SW480 (cell line): ENCODE measurements around the gene ESPN.
"Not testable (repeated sequence)": the region's sequence is repeated elsewhere in the genome, so short reads cannot be mapped to it uniquely, and the experiment has no call there.

Experiments used
- DNase-seq: peaks from one replicate; pipeline ENCODE4 v3.0.0-alpha.2; 2016; ENCODE audit warnings: low spot score

Gene ESPN

DNA sequence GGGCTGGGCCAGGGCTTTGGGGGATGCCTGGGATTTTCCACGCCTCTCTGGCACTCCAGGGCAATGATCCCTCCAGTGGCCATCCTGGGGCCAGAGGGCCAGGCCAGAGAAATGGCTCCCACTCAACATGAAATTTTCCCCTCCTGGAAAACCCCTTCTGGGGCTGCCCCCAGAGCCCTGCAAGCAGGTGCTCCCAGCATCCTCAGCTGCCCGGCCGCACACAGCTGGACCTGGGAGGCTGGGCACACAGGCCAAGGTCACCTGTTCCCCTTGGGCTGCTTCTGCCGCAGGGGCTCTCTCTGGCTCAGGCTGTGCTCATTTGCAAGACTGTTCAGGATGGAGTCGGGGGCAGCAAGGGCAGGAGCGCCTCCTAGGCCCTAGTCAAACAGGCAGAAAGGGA, 3.9 kb downstream of the ESPN start:
- DNase-seq, result not testable (repeated sequence)

DNA sequence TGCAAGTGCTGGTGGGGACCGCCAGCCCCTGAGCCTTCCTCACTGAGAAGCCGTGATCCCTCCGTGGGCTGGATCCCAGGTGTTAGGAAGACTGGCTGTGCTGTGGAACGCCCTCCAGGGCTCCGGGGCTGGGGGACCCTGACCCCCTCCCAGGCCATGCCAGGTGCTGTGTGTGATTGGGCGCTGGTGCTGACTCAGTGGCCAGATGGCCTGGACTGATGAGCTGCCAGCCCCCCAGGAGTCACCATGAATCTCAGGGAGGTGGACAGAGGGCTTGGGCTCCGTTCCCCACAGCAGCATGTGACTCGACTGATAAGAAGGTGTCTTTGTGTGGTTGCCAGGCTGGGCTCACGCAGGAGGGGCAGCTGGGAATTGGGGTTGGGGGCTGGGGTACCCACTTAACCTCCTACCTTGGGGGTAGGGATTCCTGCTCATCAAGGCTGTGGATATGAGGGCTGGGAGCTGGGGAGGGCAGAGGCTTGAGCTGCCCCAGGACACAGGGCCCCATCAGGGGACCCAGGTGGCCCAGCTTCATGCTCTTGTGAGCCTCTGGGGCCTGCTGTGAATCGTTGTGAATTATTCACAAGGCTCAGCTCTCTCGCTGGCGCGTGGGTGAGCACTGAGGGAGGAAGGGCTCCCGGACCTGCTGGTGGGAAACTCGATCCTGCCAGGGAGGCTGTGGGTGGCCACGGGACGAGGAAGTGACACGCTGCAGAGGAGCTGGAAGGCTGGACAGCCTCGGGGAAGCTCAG, 5.3 kb downstream of the ESPN start:
- not testable (repeated sequence) for DNase-seq

DNA sequence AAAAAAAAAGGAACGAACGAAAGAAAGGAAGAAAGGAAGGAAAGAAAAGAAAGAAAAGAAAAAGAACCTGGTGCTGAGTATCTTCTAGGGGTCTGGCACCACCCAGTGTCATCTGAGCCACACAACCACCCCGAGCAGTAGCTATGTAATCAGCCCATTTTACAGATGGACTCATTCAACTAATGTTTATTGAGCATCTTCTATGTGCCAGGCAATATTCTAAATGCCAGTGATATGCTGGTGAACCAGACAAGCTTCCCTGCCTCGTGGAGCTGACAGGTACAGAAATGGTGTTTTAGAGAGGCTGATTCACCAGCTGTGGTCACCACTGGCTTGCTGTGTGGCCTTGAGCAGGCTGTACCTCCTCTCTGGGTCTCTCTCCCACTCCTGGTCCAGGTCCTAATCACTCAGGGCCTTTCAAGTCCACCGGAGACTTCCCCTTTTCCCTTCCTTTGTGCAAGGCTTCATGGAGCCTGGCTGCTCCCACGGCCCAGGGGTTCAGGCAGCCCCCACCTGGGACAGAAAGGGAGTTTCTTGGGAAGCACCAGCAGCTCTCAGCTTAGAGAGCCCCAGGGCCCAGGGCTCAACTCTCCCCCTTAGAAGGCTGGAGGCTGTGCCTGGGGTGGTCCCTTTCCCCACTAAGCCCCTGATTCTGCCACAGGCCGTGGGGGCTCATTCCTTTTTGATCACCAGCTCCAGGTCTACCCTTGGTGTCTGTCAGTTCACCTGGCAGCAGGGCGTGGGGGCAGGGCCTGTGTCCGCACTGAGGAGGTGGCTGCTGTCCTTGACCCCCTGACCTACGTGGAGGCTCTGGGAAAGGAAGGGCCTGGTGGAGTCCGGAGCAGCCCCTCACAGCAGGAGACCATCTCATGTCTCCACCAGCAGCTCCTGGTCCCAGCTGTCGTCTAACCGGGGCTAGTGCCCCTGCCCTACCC, 7.3 kb downstream of the ESPN start:
- DNase-seq, result not testable (repeated sequence)

- DNase-seq, result no peak
Measured at GRCh38 chr1:6434186-6434585, 9.6 kb downstream of the ESPN start.

DNA sequence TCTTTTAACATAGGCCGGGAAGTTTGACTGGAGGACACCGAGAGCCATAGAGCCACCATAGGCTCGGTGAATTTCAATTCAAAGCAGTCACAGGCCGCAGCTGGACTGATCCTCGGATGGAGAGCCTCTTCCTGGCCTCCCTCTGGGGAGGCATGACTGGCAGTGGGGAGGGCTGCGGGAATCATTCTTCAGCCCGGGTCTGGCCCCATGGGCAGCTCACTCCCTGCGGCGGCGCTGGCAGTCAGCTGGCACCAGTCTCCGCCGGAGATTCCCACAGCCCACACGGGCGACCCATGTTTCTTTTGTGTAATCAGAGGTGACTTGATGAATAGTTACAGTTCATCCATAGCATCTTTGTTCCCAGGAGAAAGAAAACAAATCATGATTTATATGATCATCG, 10.6 kb downstream of the ESPN start:
- DNase-seq, result no peak

DNA sequence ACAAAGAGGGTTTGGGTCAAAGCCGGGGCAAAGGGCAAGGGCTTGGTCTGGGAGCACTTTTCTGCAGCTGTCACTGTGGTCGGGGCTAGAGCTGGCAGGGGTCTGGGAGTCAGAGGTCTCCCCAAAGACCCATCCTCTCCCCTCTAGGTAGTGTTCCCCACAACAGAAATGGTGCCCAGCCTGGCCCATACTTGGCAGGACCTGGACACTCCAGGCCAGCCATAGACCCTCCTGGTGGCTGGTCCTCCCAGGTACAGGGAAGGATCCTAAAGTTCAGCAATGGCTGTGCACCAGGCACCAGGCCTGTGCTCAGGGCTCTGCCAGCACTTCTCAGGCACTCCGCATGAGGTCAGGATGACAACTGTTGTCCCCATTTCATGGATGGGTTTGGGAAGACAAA, 11.0 kb downstream of the ESPN start:
- no peak for DNase-seq

DNA sequence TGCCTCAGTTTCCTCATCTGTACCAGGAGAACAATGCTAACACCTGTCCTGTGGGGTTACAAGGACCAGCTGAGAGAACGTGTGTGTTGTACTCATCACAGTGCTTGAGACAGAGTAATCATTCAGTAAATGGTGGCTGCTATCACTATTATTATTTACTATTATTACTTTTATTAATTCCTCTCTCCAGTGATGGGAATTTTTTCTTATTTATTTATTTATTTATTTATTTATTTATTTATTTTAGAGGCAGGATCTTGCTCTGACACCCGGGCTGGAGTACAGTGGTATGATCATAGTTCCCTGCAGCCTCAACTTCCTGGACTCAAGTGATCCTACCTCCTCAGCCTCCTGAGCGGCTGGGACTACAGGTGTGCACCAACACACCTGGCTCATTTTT, 11.7 kb downstream of the ESPN start:
- DNase-seq, result not testable (repeated sequence)

DNA sequence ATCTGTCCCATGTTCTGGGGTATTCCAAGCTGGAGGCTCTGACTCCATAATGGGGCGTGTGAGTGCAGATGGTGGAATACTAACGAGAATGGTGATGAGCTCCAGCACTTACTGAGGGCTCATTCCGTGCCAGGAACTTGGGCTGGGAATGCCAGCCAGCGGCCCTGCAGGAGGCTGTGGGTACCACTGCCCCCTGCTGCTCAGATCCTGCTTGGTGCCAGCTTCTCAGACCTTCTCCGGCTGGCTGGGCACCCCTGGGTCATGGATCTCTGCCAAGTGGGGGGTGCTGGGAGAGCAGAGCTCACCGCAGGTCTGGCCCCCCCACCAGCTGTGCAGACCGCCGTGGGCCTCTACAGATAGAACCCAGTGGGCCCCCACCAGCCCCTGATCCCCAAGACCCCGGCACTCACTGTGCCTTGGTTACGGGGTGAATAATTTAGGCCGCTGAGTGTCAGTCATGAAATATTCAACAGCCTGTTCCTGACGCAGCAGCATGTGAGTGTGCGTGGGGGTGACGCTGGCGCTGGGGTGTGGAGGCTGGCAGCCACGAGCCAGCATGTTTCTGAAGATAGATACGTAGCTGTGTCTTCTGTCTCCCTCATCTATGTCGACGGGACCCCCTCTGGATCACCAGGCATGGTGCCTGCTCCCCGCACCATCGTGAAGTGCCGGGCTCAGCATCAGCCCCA, 12.6 kb downstream of the ESPN start:
- DNase-seq, result peak; percentile 46

- DNase-seq, result peak; percentile 74
Measured at GRCh38 chr1:6438047-6438525, 13.5 kb downstream of the ESPN start.

- peak; percentile 74 for DNase-seq
Measured at GRCh38 chr1:6440198-6441126, 15.9 kb downstream of the ESPN start.

DNA sequence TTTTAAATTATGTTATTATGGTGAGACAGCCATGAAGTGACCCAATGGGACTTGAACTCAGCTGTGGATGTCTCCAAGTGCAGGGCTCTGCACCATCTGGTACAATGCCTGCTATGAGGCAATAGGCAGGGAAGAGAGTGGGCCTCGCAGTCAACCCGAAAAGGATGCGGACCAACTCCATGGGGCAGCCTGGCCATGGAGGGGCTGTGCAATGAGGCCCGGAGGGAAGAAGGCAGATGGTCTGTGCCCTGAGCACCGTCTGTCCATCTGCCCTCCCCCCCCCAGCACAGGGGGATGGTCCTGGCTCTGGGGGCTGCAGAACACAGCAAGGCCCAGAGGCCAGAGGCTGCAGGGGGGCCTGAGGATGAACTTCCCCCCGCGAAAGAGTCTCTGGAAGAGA, 17.0 kb downstream of the ESPN start:
- DNase-seq, result no peak

GRCh38 chr1:6443339-6444115, 19.0 kb downstream of the ESPN start:
- no peak for DNase-seq

GRCh38 chr1:6444377-6444776, 19.8 kb downstream of the ESPN start:
- no peak for DNase-seq

GRCh38 chr1:6445062-6445763, 20.6 kb downstream of the ESPN start:
- no peak for DNase-seq

DNA sequence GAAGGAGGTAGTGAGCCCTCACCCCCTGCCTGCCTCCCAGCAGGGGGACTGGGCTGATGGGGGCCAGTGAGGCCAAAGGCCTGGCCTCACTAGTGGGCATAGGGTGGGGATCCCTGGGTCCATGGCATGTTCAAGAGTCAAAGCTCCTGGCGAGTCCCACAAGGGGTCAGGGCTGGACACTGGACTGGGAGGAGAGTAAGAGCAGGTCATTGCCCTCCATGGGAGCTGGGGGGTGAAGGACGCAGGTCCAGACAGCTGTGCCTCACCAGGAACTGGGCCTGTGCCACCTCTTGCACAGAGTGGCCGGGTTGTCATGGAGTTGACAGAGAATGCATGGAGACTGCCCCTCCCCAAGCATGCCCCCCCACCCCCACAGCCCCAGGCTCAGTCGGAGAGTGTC, 21.4 kb downstream of the ESPN start:
- DNase-seq, result not testable (repeated sequence)

DNA sequence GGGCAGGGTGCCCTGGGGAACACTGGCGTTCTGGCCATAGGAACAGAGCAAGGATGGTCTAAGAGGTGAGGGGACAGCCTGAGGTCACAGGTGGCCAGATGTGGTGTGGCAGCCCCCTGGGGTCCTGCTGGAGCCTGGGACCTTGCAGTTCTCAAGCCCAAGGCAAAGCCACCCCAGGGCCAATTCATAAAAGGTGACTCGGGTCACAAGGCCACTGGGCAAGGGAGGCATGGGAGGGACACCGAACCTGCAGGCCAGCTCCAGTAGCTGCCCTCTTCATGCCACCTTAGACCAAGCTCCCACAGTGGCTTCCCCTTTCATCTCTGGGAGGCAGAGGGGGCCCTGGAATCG, 22.1 kb downstream of the ESPN start:
- no peak for DNase-seq

DNA sequence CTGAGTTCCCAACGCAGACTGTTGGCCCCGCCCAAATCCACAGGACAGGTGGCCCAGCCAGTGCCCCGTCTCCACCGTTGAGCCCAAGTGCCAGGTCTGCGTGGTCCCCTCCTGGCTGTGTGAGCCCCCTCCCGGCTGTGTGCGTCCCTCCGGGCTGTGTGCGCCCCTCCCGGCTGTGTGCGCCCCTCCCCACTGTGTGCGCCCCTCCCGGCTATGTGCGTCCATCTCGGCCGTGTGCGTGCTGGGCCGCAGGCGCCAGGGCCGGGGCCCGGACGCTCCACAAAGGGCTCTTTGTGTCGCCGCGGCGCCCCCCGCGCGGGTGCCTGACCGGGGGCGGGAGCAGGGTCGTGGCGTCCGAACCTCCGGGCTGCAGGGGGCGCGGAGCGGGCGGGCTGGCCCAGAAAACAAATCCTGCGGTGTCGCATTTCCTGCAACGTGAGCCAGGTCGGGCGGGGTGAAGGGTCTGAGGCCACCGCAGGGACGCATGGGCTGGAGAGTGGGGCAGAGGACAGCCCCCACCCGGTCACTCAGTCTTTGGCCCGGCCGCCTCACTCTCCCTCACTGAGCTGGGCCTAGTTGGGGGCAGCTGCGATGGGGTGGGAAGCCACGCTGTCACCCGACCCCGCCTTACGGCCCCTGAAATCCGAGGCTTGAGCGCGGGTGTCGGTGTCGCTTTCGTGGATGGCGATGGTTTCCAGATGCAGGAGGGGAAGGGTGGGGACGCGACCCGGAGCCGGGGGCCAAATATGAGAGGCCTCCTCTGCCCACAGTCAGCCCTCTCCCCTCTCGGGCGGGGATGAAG, 22.6 kb downstream of the ESPN start:
- peak; percentile 83 for DNase-seq

DNA sequence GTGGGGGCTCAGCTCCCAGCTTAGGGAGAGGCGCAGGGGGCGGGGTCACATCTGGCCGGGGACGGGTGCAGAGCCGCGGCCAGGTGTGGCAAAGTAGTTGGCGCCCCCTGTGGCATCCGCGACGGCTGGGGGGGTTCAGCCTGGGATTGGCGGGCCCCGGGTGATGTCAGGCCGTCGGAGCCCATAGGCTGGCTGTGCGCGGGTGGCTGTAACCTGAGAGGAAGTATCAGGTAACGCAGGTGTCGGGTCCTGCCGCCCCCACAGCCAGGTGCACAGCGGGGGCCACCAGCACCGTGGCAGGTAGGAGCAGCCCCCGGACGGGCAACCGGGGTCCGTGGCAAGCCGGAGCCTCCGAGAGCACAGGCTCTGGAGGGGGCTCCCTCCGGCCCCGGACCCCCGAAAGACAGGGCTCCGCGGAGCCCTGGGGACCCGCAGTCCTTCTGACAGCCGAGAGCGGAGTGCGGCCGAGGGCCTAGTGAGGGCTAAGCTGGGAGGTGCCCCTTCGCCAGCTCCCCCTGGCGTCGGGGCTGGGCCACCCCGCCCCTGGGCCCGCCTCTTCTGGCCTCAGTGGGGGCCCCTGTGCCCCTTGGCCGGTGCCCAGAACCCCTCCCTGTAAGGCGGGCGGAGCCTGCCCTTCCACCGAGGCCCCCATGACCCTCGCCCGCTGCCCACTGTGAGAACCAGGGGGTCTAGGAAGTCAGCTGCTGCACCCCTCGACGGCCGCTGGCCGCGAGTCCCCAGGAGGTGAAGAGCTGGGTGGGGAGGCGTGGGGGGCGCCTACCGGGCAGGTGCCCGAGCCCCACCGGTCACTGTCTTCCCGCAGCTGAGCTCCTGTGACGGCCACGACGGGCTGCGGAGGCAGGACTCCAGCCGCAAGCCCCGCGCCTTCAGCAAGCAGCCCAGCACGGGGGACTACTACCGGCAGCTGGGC, 23.5 kb downstream of the ESPN start:
- peak; percentile 95 for DNase-seq
